Panc1 (cell line): ENCODE data around the gene NFKB1. TPM values are rescaled to one million over a fixed set of nuclear protein-coding genes. Genes with fewer than 3 reads are reported as not detected.

Experiments used
- ATAC-seq: fragments of 200-7000 bp; cut with Tn5 transposase; 2 replicates; pipeline ENCODE4 v1.9.1; 2020; ENCODE audit warnings: mild to moderate bottlenecking, moderate library complexity
- BruUV-seq: library from RNA; stranded (reverse); fragments of 400-500 nt; replicated peaks from 2 replicates; lab custom pipeline; 2021; lab: Mats Ljungman, UMichigan
- CTCF ChIA-PET: fragments of 300-600 bp; sonication (Branson Sonifier 250); formaldehyde crosslinking; loops from one replicate; lab custom pipeline; 2022; ENCODE audit warnings: antibody characterized with exemption; lab: Charles Lee
- POLR2A ChIA-PET: fragments of 300-600 bp; sonication (Branson Sonifier 250); formaldehyde crosslinking; loops from one replicate; lab custom pipeline; 2022; ENCODE audit warnings: antibody characterized with exemption; lab: Charles Lee
- DNase-seq: peaks from one replicate; pipeline ENCODE4 v3.0.0-alpha.2; 2010; ENCODE audit warnings: low read depth, low spot score
- H3K27ac ChIP-seq: 2 replicates; pipeline ENCODE4 v1.5.1; 2011; ENCODE audit warnings: mild to moderate bottlenecking, low read length, inconsistent platforms
- H3K27me3 ChIP-seq: fragments of 200-500 bp; sonication (Bioruptor generic); 2 replicates; pipeline ENCODE4 v1.6.0; 2014; ENCODE audit warnings: low read length, inconsistent platforms; ENCODE audit not compliant: control insufficient read depth, insufficient read depth
- H3K36me3 ChIP-seq: fragments of 200-500 bp; sonication (Bioruptor generic); 2 replicates; pipeline ENCODE4 v1.5.1; 2014; ENCODE audit warnings: inconsistent platforms, mild to moderate bottlenecking, low read length, moderate library complexity; ENCODE audit not compliant: control insufficient read depth, insufficient read depth
- H3K4me1 ChIP-seq: 2 replicates; pipeline ENCODE4 v1.5.1; 2011; ENCODE audit warnings: inconsistent platforms, mild to moderate bottlenecking, low read length, moderate library complexity; ENCODE audit not compliant: control insufficient read depth, insufficient read depth
- H3K4me3 ChIP-seq, 2 experiments: 2 replicates each; pipeline ENCODE4 v1.5.1; 2011 to 2012; ENCODE audit warnings: low read depth in 2 of 2, low read length in 2 of 2, mild to moderate bottlenecking in 2 of 2, inconsistent platforms in 1 of 2, moderate library complexity in 1 of 2
- H3K9me3 ChIP-seq: fragments of 200-500 bp; sonication (Bioruptor generic); 2 replicates; pipeline ENCODE4 v1.5.1; 2014; ENCODE audit warnings: low read depth, mild to moderate bottlenecking, inconsistent platforms, low read length, moderate library complexity; ENCODE audit not compliant: control insufficient read depth, insufficient read depth
- CTCF ChIP-seq: fragments of 450-650 bp; IDR thresholded peaks from 2 replicates; pipeline ENCODE4 v1.5.1; 2017; ENCODE audit warnings: mild to moderate bottlenecking
- POLR2AphosphoS5 ChIP-seq: IDR thresholded peaks from 2 replicates; pipeline ENCODE4 v1.6.1; 2012; ENCODE audit warnings: mild to moderate bottlenecking, low read depth, low read length, moderate library complexity
- REST ChIP-seq, 2 experiments: IDR thresholded peaks; 2 replicates each; pipeline ENCODE4 v1.6.1; 2011 to 2012; ENCODE audit warnings: low read depth in 2 of 2, control low read depth in 1 of 2, low read length in 1 of 2, mild to moderate bottlenecking in 1 of 2, moderate library complexity in 1 of 2; ENCODE audit not compliant: insufficient read depth in 1 of 2
- SIN3A ChIP-seq: IDR thresholded peaks from 2 replicates; pipeline ENCODE4 v1.6.1; 2012; ENCODE audit warnings: low read depth, mild to moderate bottlenecking, low read length, moderate library complexity, borderline replicate concordance; ENCODE audit not compliant: insufficient read depth
- TCF7L2 ChIP-seq: IDR thresholded peaks from 2 replicates; pipeline ENCODE4 v1.6.1; 2011; ENCODE audit warnings: mild to moderate bottlenecking, low read depth, low read length, inconsistent platforms
- in situ Hi-C: cut with HindIII; loops from 2 replicates; pipeline ENCODE4 v1.10.0; 2016; ENCODE audit warnings: low sequenced_read_pairs, low pct_unique_long_range_greater_than_20kb
- intact Hi-C: fragments of 100-400 bp; cut with micrococcal nuclease; formaldehyde crosslinking; loops from one replicate; pipeline ENCODE4 v1.10.0; 2022; ENCODE audit not compliant: unreplicated experiment
- total RNA-seq: library from RNA; stranded (reverse); gene quantifications from one replicate; pipeline ENCODE4 v1.2.1, GENCODE V29; 2021; ENCODE audit not compliant: unreplicated experiment

Gene NFKB1
- total RNA-seq, 1 experiment from 2014 or later, result 29.0 TPM

GRCh38 chr4:102546635-102547034, 45.5 kb downstream of the NFKB1 start:
- in situ Hi-C loops, result no loop called here
- Histone ChIP-seq H3K27ac (no peak overlapping the region), H3K9me3 (no peaks in the 10 kb centered on the region), H3K36me3 (no peaks in the 10 kb centered on the region), H3K4me3 (no peak overlapping the region), H3K27me3 (no peaks in the 10 kb centered on the region), H3K4me1 (no peaks in the 10 kb centered on the region)
- CTCF ChIA-PET, result no interaction called here
- POLR2A ChIA-PET, result no interaction called here
- intact Hi-C loops, result no loop called here
- no peak for DNase-seq
- no TSS peak for BruUV-seq
- no peak for TF ChIP-seq TCF7L2
- TF ChIP-seq REST (IDR thresholded peaks at IDR 0.05; ENCODE audit: insufficient read depth in 1 of 2, low read depth in 2 of 2, low read length in 1 of 2), result no peak
- no peak for TF ChIP-seq POLR2AphosphoS5
- TF ChIP-seq SIN3A, result no peak
- TF ChIP-seq CTCF, result no peak
- no peak for ATAC-seq

- H3K4me1 ChIP-seq, result no peaks in the 10 kb centered on the region
- intact Hi-C loops (no loop called here), in situ Hi-C loops (no loop called here)
- H3K9me3 ChIP-seq, result no peaks in the 10 kb centered on the region
- ChIA-PET POLR2A (no interaction called here), CTCF (no interaction called here)
- TF ChIP-seq REST (IDR thresholded peaks at IDR 0.05; ENCODE audit: insufficient read depth in 1 of 2, low read depth in 2 of 2, low read length in 1 of 2), result no peak
- TF ChIP-seq CTCF, result no peak
- TF ChIP-seq SIN3A, result no peak
- no peak for TF ChIP-seq POLR2AphosphoS5
- TF ChIP-seq TCF7L2, result no peak
- DNase-seq (no peak), ATAC-seq (no peak)
- no peaks in the 10 kb centered on the region for H3K36me3 ChIP-seq
- BruUV-seq, result no TSS peak
- H3K4me3 ChIP-seq, result no peak overlapping the region
- H3K27ac ChIP-seq, result no peak overlapping the region
- H3K27me3 ChIP-seq, result no peaks in the 10 kb centered on the region
These were observed 46.8 kb downstream of the NFKB1 start for GRCh38 chr4:102547973-102548372.
